Erythroblast (primary cell): Measurements from ENCODE around the gene OCA2.

ENCODE experiments used
- GATA1 ChIP-seq: IDR thresholded peaks from 2 replicates; pipeline ENCODE4 v1.6.1; 2011; ENCODE audit warnings: low read depth, mild to moderate bottlenecking, control low read depth, low read length, moderate library complexity
- POLR2A ChIP-seq: IDR thresholded peaks from 2 replicates; pipeline ENCODE4 v1.6.1; 2011; ENCODE audit warnings: mild to moderate bottlenecking, low read length

- TF ChIP-seq POLR2A (no peak), GATA1 (no peak)
Measured at GRCh38 chr15:27878841-27879240, 220.3 kb downstream of the OCA2 start.
